HepG2 (cell line): ENCODE measurements around the gene GNG5. TPM values are rescaled to one million over a fixed set of nuclear protein-coding genes. Genes with fewer than 3 reads are reported as not detected.
A peak's percentile ranks its signal among the peaks of the same experiment; 100 is the strongest.

Experiments used
- CSRNP1 ChIP-seq: sonication (generic); formaldehyde crosslinking; IDR thresholded peaks from 2 replicates; pipeline ENCODE4 v1.8.1; 2023; ENCODE audit warnings: mild to moderate bottlenecking, missing genetic modification reagents
- EED ChIP-seq: sonication (generic); formaldehyde crosslinking; IDR thresholded peaks from 2 replicates; pipeline ENCODE4 v1.5.0; 2020; ENCODE audit warnings: mild to moderate bottlenecking, missing genetic modification reagents
- HOXA5 ChIP-seq: sonication (generic); formaldehyde crosslinking; IDR thresholded peaks from 2 replicates; pipeline ENCODE4 v1.4.0; 2020; ENCODE audit warnings: missing genetic modification reagents
- NFYB ChIP-seq: sonication (generic); formaldehyde crosslinking; IDR thresholded peaks from 2 replicates; pipeline ENCODE4 v1.4.0; 2020; ENCODE audit warnings: missing genetic modification reagents
- NR1H2 ChIP-seq: sonication (generic); formaldehyde crosslinking; IDR thresholded peaks from 2 replicates; pipeline ENCODE4 v1.8.1; 2022; ENCODE audit warnings: low read depth, missing genetic modification reagents, borderline replicate concordance
- PLSCR1 ChIP-seq: sonication (generic); formaldehyde crosslinking; IDR thresholded peaks from 2 replicates; pipeline ENCODE4 v1.5.0; 2020; ENCODE audit warnings: missing genetic modification reagents, mild to moderate bottlenecking, borderline replicate concordance
- PPARG ChIP-seq: conservative IDR thresholded peaks from 2 replicates; pipeline ENCODE4 v1.6.1; 2016; ENCODE audit warnings: missing biosample characterization, missing genetic modification reagents
- RAD21 ChIP-seq: fragments of 450-650 bp; formaldehyde crosslinking; IDR thresholded peaks from 2 replicates; pipeline ENCODE4 v1.5.0; 2020; ENCODE audit warnings: mild to moderate bottlenecking
- SSRP1 ChIP-seq: IDR thresholded peaks from 2 replicates; pipeline ENCODE4 v1.6.1; 2016; ENCODE audit warnings: control low read depth
- TRIM22 ChIP-seq: fragments of 450-650 bp; IDR thresholded peaks from 2 replicates; pipeline ENCODE4 v1.6.1; 2017
- ZBTB34 ChIP-seq: sonication (generic); formaldehyde crosslinking; IDR thresholded peaks from 2 replicates; pipeline ENCODE4 v1.8.0; 2022; ENCODE audit warnings: mild to moderate bottlenecking, missing genetic modification reagents
- ZNF543 ChIP-seq: sonication (generic); formaldehyde crosslinking; IDR thresholded peaks from 2 replicates; pipeline ENCODE4 v1.4.0; 2020; ENCODE audit warnings: mild to moderate bottlenecking, missing genetic modification reagents
- ZNF549 ChIP-seq: sonication (generic); formaldehyde crosslinking; IDR thresholded peaks from 2 replicates; pipeline ENCODE4 v1.5.0; 2020; ENCODE audit warnings: missing genetic modification reagents
- ZNF614 ChIP-seq: IDR thresholded peaks from 2 replicates; pipeline ENCODE4 v1.6.1; 2018; ENCODE audit warnings: missing biosample characterization, missing genetic modification reagents, inconsistent platforms, borderline replicate concordance
- ZUFSP ChIP-seq: sonication (generic); formaldehyde crosslinking; IDR thresholded peaks from 2 replicates; pipeline ENCODE4 v1.9.0; 2021; ENCODE audit warnings: missing genetic modification reagents, mild to moderate bottlenecking, borderline replicate concordance
- polyA plus RNA-seq, 8 experiments: library from polyadenylated mRNA; depleted of rRNA in 3 of 8; stranded (reverse) in 7 of 8; unstranded in 1 of 8; fragments of >200 nt; fragmentation: Illumina TruSeq in 4 of 8; extraction: Trizol in 4 of 8; gene quantifications; 2 replicates each; pipeline versions ENCODE4 v1.2.1 to v1.2.3, GENCODE V29; 2011 to 2016; ENCODE audit warnings: low read depth in 4 of 8, missing spikeins in 1 of 8, mixed read lengths in 1 of 8; ENCODE audit not compliant: insufficient read depth in 1 of 8
- total RNA-seq, 5 experiments: library from RNA; depleted of rRNA; stranded (reverse); fragments of >200 nt; fragmentation: Illumina TruSeq; extraction: Trizol; gene quantifications; 2 replicates each; pipeline ENCODE4 v1.2.3, GENCODE V29; 2016; ENCODE audit warnings: low read depth in 1 of 5
- TF ChIP-seq, protein P1 (sequence below): sonication (generic); formaldehyde crosslinking; IDR thresholded peaks from 2 replicates; pipeline ENCODE4 v1.4.0; 2020; ENCODE audit warnings: missing genetic modification reagents
- TF ChIP-seq, protein P2 (sequence below): sonication (generic); formaldehyde crosslinking; IDR thresholded peaks from 2 replicates; pipeline ENCODE4 v1.4.0; 2020; ENCODE audit warnings: low read depth, mild to moderate bottlenecking, missing genetic modification reagents

GNG5 gene
- total and polyA plus RNA-seq, 2 of the 13 experiments (the other 11 are each of a cell fraction or from before 2014, with no cell fraction given) = 103 to 137 TPM

DNA sequence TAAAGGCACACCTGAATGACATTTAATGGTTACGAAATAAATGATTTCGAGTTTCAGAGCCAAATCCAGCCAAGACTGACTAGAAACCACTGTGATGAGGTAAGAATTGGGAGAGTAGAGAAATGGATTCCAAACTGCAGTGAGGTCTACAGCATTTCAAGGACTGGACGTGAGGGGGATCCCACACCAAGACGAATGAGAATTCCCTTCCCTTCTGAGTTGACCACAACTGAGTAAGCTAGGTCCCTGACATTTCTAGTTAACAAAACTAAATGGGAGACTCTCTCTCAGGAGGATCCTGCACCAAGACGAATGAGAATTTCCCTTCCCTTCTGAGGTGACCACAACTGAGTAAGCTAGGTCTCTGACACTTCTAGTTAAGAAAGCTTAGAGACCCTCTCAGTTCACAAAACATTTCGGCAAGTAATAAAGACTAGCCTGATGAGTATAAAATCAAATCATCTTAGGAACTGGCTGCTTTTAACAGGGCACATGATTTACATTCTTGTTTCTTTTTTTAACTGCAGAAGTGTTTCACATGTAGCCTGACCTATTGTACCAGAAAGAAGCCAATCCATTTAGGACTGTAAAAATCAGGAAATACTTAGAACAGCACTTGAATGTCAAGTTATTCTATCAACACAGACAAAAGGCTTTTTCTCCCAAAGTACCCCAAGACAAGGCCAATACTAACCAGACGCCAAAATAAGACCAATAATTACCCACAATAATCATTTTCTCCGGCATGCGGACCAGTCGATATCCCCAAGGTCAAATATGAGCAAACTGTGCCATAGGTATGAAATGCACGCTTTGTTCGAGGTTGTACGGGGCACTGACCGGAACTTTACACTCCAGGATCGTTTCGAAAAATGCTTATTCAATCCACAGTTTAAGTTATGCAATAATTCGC lies 1.5 kb downstream of the GNG5 start (continued):
- TF ChIP-seq ZUFSP (CRISPR knock-in tag) (no peak), TRIM22 (no peak), EED (no peak), ZBTB34 (CRISPR knock-in tag) (peak; percentile 88), SSRP1 (CRISPR knock-in tag) (no peak), ZNF543 (CRISPR knock-in tag) (0 out of 2 replicates have a peak, but pooled peaks have one; percentile 10), RAD21 (no peak), NR1H2 (no peak), PLSCR1 (no peak), HOXA5 (CRISPR knock-in tag) (peak; percentile 17; the same call in 1 of the 2 replicates), NFYB (CRISPR knock-in tag) (no peak), PPARG (CRISPR knock-in tag) (peak; percentile 88), ZNF549 (no peak), CSRNP1 (no peak; the same call in 1 of the 2 replicates), ZNF614 (peak; percentile 58; the same call in 1 of the 2 replicates)
- TF ChIP-seq, protein P1, sequence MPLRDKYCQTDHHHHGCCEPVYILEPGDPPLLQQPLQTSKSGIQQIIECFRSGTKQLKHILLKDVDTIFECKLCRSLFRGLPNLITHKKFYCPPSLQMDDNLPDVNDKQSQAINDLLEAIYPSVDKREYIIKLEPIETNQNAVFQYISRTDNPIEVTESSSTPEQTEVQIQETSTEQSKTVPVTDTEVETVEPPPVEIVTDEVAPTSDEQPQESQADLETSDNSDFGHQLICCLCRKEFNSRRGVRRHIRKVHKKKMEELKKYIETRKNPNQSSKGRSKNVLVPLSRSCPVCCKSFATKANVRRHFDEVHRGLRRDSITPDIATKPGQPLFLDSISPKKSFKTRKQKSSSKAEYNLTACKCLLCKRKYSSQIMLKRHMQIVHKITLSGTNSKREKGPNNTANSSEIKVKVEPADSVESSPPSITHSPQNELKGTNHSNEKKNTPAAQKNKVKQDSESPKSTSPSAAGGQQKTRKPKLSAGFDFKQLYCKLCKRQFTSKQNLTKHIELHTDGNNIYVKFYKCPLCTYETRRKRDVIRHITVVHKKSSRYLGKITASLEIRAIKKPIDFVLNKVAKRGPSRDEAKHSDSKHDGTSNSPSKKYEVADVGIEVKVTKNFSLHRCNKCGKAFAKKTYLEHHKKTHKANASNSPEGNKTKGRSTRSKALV (CRISPR knock-in tag) = 0 out of 2 replicates have a peak, but pooled peaks have one; percentile 28
- TF ChIP-seq, protein P2, sequence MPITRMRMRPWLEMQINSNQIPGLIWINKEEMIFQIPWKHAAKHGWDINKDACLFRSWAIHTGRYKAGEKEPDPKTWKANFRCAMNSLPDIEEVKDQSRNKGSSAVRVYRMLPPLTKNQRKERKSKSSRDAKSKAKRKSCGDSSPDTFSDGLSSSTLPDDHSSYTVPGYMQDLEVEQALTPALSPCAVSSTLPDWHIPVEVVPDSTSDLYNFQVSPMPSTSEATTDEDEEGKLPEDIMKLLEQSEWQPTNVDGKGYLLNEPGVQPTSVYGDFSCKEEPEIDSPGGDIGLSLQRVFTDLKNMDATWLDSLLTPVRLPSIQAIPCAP (CRISPR knock-in tag) = no peak
